ENCODE measurements around the gene LENEP.
"Not testable (repeated sequence)": the region's sequence is repeated elsewhere in the genome, so short reads cannot be mapped to it uniquely, and the experiment has no call there.

The LENEP gene

GRCh38 chr1:154989195-154989860, 4.1 kb upstream of the LENEP start:
- Histone ChIP-seq H3K9me3 (ENCODE audit: control insufficient read depth, insufficient read depth, low read length) (no peaks in the 10 kb centered on the region), H3K4me3 (ENCODE audit: low read length) (no peak overlapping the region), H3K36me3 (ENCODE audit: control insufficient read depth, insufficient read depth, low read length) (peaks cover 22% of the 10 kb centered on the region), H3K27ac (ENCODE audit: low read length) (no peak overlapping the region), H3K27me3 (ENCODE audit: control insufficient read depth, insufficient read depth, low read length) (no peaks in the 10 kb centered on the region), H3K4me1 (ENCODE audit: control insufficient read depth, insufficient read depth, low read length) (no peaks in the 10 kb centered on the region)
- no CpG with 5 or more reads among the region's 3 CpGs for WGBS (ENCODE audit: insufficient coverage, insufficient read length)
- DNase-seq (ENCODE audit: low read depth, low spot score), result no peak

GRCh38 chr1:154990276-154990675, 3.1 kb upstream of the LENEP start:
- no CpG with 5 or more reads among the region's 8 CpGs for WGBS (ENCODE audit: insufficient coverage, insufficient read length)
- H3K27me3 ChIP-seq (ENCODE audit: control insufficient read depth, insufficient read depth, low read length), result no peaks in the 10 kb centered on the region
- H3K27ac ChIP-seq (ENCODE audit: low read length), result no peak overlapping the region
- no peaks in the 10 kb centered on the region for H3K4me1 ChIP-seq (ENCODE audit: control insufficient read depth, insufficient read depth, low read length)
- no peak for DNase-seq (ENCODE audit: low read depth, low spot score)
- no peaks in the 10 kb centered on the region for H3K9me3 ChIP-seq (ENCODE audit: control insufficient read depth, insufficient read depth, low read length)
- H3K36me3 ChIP-seq (ENCODE audit: control insufficient read depth, insufficient read depth, low read length), result peaks cover 22% of the 10 kb centered on the region
- H3K4me3 ChIP-seq (ENCODE audit: low read length), result no peak overlapping the region

GRCh38 chr1:154992721-154993571, 440 bp upstream of the LENEP start:
- no peak overlapping the region for H3K27ac ChIP-seq (ENCODE audit: low read length)
- H3K9me3 ChIP-seq (ENCODE audit: control insufficient read depth, insufficient read depth, low read length), result no peaks in the 10 kb centered on the region
- H3K27me3 ChIP-seq (ENCODE audit: control insufficient read depth, insufficient read depth, low read length), result no peaks in the 10 kb centered on the region
- H3K4me3 ChIP-seq (ENCODE audit: low read length), result no peak overlapping the region
- no peaks in the 10 kb centered on the region for H3K4me1 ChIP-seq (ENCODE audit: control insufficient read depth, insufficient read depth, low read length)
- H3K36me3 ChIP-seq (ENCODE audit: control insufficient read depth, insufficient read depth, low read length), result peaks cover 20% of the 10 kb centered on the region
- no peak for DNase-seq (ENCODE audit: low read depth, low spot score)
- no CpG with 5 or more reads among the region's 14 CpGs for WGBS (ENCODE audit: insufficient coverage, insufficient read length)

GRCh38 chr1:154994269-154994587, 842 bp downstream of the LENEP start:
- no peak overlapping the region for H3K27ac ChIP-seq (ENCODE audit: low read length)
- WGBS (ENCODE audit: insufficient coverage, insufficient read length), result no CpG with 5 or more reads among the region's 1 CpG
- no peaks in the 10 kb centered on the region for H3K27me3 ChIP-seq (ENCODE audit: control insufficient read depth, insufficient read depth, low read length)
- no peak for DNase-seq (ENCODE audit: low read depth, low spot score)
- H3K4me3 ChIP-seq (ENCODE audit: low read length), result no peak overlapping the region
- no peaks in the 10 kb centered on the region for H3K9me3 ChIP-seq (ENCODE audit: control insufficient read depth, insufficient read depth, low read length)
- peaks cover 9% of the 10 kb centered on the region for H3K36me3 ChIP-seq (ENCODE audit: control insufficient read depth, insufficient read depth, low read length)
- H3K4me1 ChIP-seq (ENCODE audit: control insufficient read depth, insufficient read depth, low read length), result no peaks in the 10 kb centered on the region

- no peak overlapping the region for H3K4me3 ChIP-seq (ENCODE audit: low read length)
- H3K9me3 ChIP-seq (ENCODE audit: control insufficient read depth, insufficient read depth, low read length), result no peaks in the 10 kb centered on the region
- no peaks in the 10 kb centered on the region for H3K27me3 ChIP-seq (ENCODE audit: control insufficient read depth, insufficient read depth, low read length)
- H3K36me3 ChIP-seq (ENCODE audit: control insufficient read depth, insufficient read depth, low read length), result peaks cover 5% of the 10 kb centered on the region
- no peaks in the 10 kb centered on the region for H3K4me1 ChIP-seq (ENCODE audit: control insufficient read depth, insufficient read depth, low read length)
- no peak for DNase-seq (ENCODE audit: low read depth, low spot score)
- no peak overlapping the region for H3K27ac ChIP-seq (ENCODE audit: low read length)
- no CpG with 5 or more reads among the region's 3 CpGs for WGBS (ENCODE audit: insufficient coverage, insufficient read length)
Measured at GRCh38 chr1:154994591-154994990, 1.2 kb downstream of the LENEP start.

GRCh38 chr1:154995301-154995983, 2.1 kb downstream of the LENEP start:
- H3K36me3 ChIP-seq (ENCODE audit: control insufficient read depth, insufficient read depth, low read length); H3K4me3 ChIP-seq (ENCODE audit: low read length); H3K9me3 ChIP-seq (ENCODE audit: control insufficient read depth, insufficient read depth, low read length); DNase-seq (ENCODE audit: low read depth, low spot score); H3K4me1 ChIP-seq (ENCODE audit: control insufficient read depth, insufficient read depth, low read length); H3K27ac ChIP-seq (ENCODE audit: low read length); H3K27me3 ChIP-seq (ENCODE audit: control insufficient read depth, insufficient read depth, low read length): not testable (repeated sequence)
- no CpG with 5 or more reads among the region's 13 CpGs for WGBS (ENCODE audit: insufficient coverage, insufficient read length)

- no peaks in the 10 kb centered on the region for H3K27me3 ChIP-seq (ENCODE audit: control insufficient read depth, insufficient read depth, low read length)
- DNase-seq (ENCODE audit: low read depth, low spot score), result no peak
- no peaks in the 10 kb centered on the region for H3K4me1 ChIP-seq (ENCODE audit: control insufficient read depth, insufficient read depth, low read length)
- no peak overlapping the region for H3K4me3 ChIP-seq (ENCODE audit: low read length)
- H3K27ac ChIP-seq (ENCODE audit: low read length), result no peak overlapping the region
- H3K36me3 ChIP-seq (ENCODE audit: control insufficient read depth, insufficient read depth, low read length), result no peaks in the 10 kb centered on the region
- no CpG with 5 or more reads among the region's 15 CpGs for WGBS (ENCODE audit: insufficient coverage, insufficient read length)
- H3K9me3 ChIP-seq (ENCODE audit: control insufficient read depth, insufficient read depth, low read length), result no peaks in the 10 kb centered on the region
Measured at GRCh38 chr1:154996966-154997701, 3.7 kb downstream of the LENEP start.

GRCh38 chr1:154998201-154998780, 4.9 kb downstream of the LENEP start:
- Histone ChIP-seq H3K36me3 (ENCODE audit: control insufficient read depth, insufficient read depth, low read length) (no peaks in the 10 kb centered on the region), H3K4me3 (ENCODE audit: low read length) (no peak overlapping the region), H3K4me1 (ENCODE audit: control insufficient read depth, insufficient read depth, low read length) (no peaks in the 10 kb centered on the region), H3K27me3 (ENCODE audit: control insufficient read depth, insufficient read depth, low read length) (no peaks in the 10 kb centered on the region), H3K9me3 (ENCODE audit: control insufficient read depth, insufficient read depth, low read length) (no peaks in the 10 kb centered on the region), H3K27ac (ENCODE audit: low read length) (no peak overlapping the region)
- WGBS (ENCODE audit: insufficient coverage, insufficient read length), result no CpG with 5 or more reads among the region's 16 CpGs
- DNase-seq (ENCODE audit: low read depth, low spot score), result no peak

- H3K4me3 ChIP-seq (ENCODE audit: low read length), result peak overlapping the region; percentile 17; the same call in 1 of the 2 replicates
- H3K27ac ChIP-seq (ENCODE audit: low read length), result no peak overlapping the region
- no CpG with 5 or more reads among the region's 40 CpGs for WGBS (ENCODE audit: insufficient coverage, insufficient read length)
- no peaks in the 10 kb centered on the region for H3K9me3 ChIP-seq (ENCODE audit: control insufficient read depth, insufficient read depth, low read length)
- DNase-seq (ENCODE audit: low read depth, low spot score), result no peak
- no peaks in the 10 kb centered on the region for H3K4me1 ChIP-seq (ENCODE audit: control insufficient read depth, insufficient read depth, low read length)
- no peaks in the 10 kb centered on the region for H3K27me3 ChIP-seq (ENCODE audit: control insufficient read depth, insufficient read depth, low read length)
- H3K36me3 ChIP-seq (ENCODE audit: control insufficient read depth, insufficient read depth, low read length), result no peaks in the 10 kb centered on the region
Measured at GRCh38 chr1:154998818-154999570, 5.6 kb downstream of the LENEP start.
